ENCODE results near the gene ETV4.

DNA sequence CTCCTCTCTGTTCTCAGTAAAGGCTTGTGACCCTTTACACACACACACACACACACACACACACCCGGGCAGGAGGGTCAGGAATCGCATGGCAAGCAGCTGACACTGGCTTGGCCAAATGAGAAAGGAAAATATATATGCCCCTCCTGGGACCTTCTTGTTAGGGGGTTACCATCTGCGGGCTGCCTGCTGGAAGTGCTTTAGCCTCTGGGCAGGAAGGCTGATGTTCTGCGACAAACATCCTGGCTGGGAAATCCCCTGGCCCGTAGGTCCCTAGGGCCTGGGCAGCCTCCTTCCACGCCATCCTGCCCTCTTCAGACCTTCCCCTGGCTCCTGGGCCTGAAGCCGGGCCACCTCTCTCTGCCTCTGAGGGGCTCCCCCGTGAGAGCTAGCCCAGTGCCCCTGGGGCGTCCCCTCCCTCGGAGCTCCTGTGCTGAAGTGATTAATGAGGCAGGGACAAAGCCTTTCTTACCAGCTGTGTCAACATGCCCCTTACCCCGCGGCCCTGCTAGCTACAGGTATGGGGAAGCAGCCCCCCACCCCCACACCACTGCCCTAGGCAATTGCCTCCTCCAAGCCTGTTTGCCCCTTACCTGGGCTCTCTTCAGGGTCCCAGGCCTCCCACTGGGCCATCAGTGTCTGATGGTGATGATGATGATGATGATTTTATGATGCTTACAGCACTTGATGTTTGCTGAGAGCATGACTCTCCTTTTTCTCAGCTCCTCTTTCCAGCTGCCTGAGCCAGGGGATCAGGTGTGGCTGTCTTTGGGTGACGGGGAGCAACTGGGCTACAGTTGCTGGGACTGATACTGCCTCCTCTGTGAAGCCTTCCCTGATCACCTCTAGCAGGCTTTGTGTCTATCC is 32.8 kb upstream of the ETV4 start:
- TF ChIP-seq, protein P1, sequence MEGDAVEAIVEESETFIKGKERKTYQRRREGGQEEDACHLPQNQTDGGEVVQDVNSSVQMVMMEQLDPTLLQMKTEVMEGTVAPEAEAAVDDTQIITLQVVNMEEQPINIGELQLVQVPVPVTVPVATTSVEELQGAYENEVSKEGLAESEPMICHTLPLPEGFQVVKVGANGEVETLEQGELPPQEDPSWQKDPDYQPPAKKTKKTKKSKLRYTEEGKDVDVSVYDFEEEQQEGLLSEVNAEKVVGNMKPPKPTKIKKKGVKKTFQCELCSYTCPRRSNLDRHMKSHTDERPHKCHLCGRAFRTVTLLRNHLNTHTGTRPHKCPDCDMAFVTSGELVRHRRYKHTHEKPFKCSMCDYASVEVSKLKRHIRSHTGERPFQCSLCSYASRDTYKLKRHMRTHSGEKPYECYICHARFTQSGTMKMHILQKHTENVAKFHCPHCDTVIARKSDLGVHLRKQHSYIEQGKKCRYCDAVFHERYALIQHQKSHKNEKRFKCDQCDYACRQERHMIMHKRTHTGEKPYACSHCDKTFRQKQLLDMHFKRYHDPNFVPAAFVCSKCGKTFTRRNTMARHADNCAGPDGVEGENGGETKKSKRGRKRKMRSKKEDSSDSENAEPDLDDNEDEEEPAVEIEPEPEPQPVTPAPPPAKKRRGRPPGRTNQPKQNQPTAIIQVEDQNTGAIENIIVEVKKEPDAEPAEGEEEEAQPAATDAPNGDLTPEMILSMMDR (IDR thresholded peaks at IDR 0.05; ENCODE audit: insufficient read depth, low read length, poor library complexity, severe bottlenecking) = no peak
- TF ChIP-seq EZH2phosphoT487 (conservative IDR thresholded peaks at IDR 0.05; ENCODE audit: low read length) = no peak

All from SU-DHL-6 (cell line).